Endometrium (tissue), 2 donors: ENCODE results near the gene PRDM5.
A peak's percentile ranks its signal among the peaks of the same experiment; 100 is the strongest.

ENCODE experiments used
- FAIRE-seq: peaks from 2 replicates; lab custom pipeline; 2012; peaks lifted over from hg19 to GRCh38; lab: Jason Lieb, UNC
- donor health status: control.
- donor health status: control.

PRDM5 gene

DNA sequence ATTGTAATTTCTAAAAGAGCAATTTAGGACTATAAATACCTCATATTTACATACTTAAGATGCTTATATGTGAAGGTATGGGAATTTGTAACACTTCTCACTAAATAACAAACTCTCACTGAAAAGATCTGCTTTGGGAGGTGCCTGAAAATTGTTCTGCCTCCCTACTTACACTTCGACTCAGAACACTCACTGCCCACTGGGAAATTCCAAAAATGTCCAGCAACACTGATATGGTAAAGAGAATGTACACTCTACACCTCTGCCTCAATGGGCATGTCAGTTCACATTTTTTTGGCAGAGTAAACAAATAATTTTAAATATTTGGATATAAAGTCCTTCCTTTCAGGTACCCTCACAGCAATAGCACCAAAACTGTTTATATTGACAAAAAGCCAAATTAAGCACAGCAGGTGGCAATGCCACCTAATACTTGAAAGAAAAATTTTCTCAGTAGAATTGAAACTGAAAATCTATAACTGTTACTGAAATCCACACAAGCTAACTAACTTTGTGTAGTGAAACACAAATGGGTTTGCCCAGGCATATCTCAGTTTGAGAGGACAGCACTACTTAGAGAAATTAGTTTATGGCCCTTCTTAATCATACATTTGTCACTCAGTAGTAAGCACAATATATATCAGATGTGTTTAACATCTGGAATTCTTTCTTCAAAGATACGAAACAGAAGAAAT is 67.1 kb downstream of the PRDM5 start:
- no peak for FAIRE-seq

DNA sequence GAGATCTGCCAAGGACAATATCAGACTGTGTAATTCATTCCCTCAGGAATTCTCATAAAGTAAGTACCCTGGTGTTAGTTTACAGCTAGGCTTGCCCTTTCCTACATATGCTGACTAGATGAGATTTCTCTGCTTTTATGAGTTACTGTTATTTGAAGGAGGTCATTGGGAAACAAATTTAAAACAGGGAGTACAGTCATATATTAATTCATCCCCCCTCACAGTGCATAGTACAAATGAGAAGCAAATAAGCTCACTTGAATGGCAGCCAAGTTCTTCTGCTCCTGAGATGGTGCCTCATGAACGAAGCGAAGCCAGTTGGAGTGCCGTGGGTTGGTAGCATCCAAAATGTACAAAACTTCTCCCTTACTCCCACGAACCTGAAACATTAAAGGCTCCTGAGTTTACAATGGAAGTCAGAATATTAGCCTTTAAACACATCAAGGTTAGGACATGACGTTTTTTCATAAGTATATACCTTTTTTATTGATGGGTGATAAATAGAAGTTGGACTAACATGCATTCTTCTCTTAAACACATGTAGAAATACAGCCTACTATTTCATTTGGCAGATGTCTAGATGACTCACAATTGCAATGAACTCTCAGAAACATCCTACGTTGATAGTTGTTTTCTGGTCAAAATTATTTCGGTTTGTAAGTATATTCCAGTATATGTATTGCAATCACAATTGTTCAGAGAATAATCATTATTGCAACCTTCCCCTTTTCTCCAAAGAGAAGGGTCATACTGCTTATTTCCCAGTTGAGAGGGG is 69.2 kb downstream of the PRDM5 start:
- no peak for FAIRE-seq

- no peak for FAIRE-seq
These were observed 72.4 kb downstream of the PRDM5 start for GRCh38 chr4:120850018-120850599.

DNA sequence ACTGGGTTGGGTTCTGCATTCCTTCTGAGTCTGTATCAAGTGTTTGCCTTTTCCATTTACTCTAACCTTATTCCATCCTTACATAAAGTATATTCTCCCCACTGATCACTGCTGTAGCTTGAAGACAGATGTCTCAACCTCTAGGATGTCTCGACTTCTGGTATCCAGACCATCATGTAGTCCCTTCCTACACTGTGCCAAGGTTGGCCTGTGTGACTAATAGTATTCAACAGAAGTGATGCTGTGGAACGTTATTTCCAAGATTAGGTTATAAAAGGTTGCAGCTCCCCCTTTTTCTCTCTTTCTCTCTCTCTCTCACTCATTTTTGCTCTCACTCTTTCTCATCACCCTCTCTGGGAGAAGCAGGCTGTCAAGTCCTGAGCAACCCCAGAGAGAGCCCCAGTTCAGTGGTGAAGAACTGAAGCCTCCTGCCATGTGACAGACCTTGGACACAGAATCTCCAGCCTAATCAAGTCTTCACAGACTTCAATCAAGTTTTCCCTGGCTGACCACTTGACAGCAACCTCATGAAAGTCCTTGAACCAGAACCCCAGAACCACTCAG is 75.4 kb downstream of the PRDM5 start:
- FAIRE-seq, result no peak

DNA sequence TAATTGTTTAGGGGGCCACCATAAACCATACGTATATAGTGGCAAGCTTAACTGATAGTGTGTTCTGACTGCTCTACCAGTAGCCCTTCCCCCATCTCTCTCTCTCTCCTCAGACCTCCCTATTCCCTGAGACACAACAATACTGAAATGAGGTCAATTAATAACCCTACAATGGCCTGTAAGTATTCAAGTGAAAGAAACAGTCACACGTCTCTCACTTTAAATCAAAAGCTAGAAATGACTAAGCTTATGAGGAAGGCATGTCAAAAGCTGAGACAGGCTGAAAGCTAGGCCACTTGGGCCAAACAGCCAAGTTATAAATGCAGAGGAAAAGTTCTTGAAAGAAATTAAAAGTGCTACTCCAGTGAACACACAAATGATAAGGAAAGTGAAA is 78.0 kb downstream of the PRDM5 start:
- no peak for FAIRE-seq

GRCh38 chr4:120843849-120844527 is 78.5 kb downstream of the PRDM5 start:
- FAIRE-seq, result no peak

- no peak for FAIRE-seq
These were observed 80.5 kb downstream of the PRDM5 start for GRCh38 chr4:120842031-120842430.

GRCh38 chr4:120841580-120841979 is 80.9 kb downstream of the PRDM5 start:
- no peak for FAIRE-seq

DNA sequence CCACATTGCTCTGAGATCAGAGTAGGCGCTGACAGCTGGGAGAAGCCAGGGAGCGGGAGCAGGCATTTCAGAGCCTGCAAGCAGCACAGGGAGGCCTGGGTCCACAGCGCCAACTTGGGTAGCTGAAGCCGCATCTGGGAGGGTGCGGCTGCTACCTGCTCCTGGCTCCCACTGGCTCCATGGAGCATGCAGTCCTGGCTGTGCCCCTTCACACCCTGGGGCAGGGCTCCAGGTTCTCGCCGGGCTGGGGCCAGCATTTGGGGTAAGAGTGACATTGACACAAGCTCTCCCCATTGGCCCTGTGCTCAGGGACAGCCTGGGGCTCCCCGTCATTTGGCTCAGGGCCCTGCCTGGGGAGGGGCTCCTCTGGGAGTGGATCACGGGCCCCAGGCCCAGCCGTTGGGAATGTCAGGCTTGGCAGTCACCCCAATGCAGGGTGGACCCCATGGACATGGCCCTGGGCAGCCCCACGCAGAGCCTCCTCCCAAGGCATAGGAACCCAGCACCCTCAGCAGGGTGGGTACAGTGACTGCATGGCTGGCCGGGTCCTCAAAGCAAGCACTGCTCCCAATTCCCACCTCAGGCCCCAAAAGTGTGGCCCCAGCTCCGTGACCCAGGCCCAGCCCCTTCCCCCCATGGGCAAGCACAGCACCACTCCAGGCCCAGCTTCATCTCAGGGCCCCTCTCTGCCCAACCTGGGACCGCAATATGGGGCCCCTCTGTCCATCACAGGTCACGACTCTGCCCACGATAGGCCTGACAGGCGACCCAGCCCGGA is 82.4 kb downstream of the PRDM5 start:
- no peak for FAIRE-seq

GRCh38 chr4:120839334-120839973 is 83.1 kb downstream of the PRDM5 start:
- no peak for FAIRE-seq

DNA sequence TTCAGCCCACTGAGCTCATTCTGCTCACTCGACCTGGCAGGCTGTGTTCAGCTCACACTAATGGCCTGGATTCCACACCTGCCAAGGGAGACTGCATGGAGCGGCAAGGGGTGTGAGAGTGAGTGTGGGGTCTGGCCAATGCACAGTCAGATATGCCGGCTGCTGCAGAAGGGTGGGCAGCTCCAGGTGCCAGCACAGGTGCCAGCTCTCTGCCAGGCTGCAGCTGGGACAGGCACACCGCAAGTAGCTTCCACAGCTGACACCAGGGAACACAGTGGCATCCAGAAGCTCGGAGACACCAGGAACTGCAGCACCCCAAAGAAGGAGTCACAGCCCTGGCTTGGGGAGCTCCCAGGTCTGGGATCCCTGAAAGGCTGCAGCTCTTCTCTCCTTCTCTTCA is 83.7 kb downstream of the PRDM5 start:
- no peak for FAIRE-seq

GRCh38 chr4:120837656-120838055 is 84.9 kb downstream of the PRDM5 start:
- no peak for FAIRE-seq

DNA sequence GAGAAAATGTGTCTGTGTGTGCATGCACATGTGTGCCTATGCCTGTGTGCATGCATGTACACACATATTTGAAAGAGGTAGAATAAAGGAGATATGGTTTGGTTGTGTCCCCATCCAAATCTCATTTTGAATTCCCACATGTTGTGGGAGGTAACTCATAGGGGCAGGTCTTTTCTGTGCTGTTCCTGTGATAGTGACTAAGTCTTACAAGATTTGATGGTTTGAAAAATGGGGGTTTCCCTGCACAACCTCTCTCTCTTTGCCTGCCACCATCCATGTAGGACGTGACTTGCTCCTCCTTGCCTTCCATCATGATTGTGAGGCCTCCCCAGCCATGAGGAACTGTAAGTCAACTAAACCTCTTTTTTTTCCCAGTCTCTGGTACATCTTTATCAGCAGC is 87.2 kb downstream of the PRDM5 start:
- FAIRE-seq, result no peak

- FAIRE-seq, result no peak
These were observed 92.3 kb downstream of the PRDM5 start for GRCh38 chr4:120830204-120830603.

GRCh38 chr4:120829113-120829831 is 93.3 kb downstream of the PRDM5 start:
- no peak for FAIRE-seq

DNA sequence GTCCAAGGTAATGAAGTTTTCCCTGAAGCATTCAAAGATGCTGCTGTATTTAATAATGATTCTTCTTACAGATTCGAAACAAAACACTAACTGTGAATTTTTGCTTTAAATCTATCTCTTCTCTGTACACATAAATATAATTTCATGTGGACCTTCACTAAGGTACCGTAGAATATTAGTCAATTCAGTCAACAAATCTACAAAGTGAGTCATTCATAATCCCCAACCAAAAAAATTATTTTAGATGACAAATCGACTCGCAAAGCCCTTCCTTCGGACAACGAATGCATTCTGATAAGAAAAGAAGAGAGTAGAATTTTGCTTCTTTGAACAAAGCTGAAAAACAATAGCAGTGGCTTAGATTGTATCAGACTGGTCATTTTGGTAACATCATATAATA is 95.7 kb downstream of the PRDM5 start:
- FAIRE-seq, result no peak

GRCh38 chr4:120826449-120826848 is 96.1 kb downstream of the PRDM5 start:
- FAIRE-seq, result peak; percentile 35

GRCh38 chr4:120824946-120825345 is 97.6 kb downstream of the PRDM5 start:
- no peak for FAIRE-seq

DNA sequence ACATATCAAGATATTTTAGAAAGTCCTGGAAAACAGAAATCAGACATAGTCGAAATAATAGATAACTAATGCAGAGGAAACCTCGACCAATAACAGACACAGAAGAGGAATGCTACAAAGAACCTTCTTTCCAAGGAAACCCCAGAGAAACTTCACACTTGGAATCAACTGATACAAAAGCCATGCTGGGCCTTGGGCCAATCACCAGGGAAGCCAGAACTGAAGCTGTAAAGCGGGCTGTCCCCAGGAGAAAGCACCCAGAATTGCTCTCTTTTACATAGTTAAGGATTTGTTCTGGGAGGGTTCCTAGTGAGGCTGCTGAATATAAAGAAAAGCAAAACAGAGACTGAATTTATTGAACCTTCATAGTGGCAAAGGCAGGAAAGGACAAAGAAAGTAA is 100.5 kb downstream of the PRDM5 start:
- no peak for FAIRE-seq

- no peak for FAIRE-seq
These were observed 101.5 kb downstream of the PRDM5 start for GRCh38 chr4:120821029-120821428.
